OCI-M2 (cell line): Measurements from ENCODE around the gene EIF1B.

Experiments
- DNase-seq: peaks from one replicate; lab custom pipeline; 2025; ENCODE audit not compliant: unreplicated experiment; lab: John Stamatoyannopoulos, UW

EIF1B gene

GRCh38 chr3:40340541-40341170 is 31.1 kb downstream of the EIF1B start:
- DNase-seq = no peak

GRCh38 chr3:40341671-40342070 is 32.2 kb downstream of the EIF1B start:
- DNase-seq = no peak

GRCh38 chr3:40350529-40350928 is 41.0 kb downstream of the EIF1B start:
- DNase-seq = no peak

DNA sequence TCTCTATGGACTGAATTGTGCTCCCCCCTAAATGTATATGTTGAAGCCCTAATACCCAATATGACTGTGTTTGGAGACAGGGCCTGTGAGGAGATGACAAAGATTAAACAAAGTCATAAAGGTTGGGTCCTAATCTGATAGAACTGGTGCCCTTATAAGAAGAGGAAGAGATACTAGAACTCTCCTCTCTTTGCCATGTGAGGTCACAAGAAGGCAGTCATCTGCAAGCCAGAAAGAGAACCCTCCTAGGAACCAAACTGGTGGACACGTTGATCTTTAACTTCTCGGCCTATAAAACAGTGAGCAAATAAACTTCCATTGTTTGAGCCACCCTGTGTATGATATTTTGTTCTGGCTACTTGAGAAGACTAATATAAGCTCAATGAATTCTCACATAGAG is 45.9 kb downstream of the EIF1B start:
- no peak for DNase-seq

DNA sequence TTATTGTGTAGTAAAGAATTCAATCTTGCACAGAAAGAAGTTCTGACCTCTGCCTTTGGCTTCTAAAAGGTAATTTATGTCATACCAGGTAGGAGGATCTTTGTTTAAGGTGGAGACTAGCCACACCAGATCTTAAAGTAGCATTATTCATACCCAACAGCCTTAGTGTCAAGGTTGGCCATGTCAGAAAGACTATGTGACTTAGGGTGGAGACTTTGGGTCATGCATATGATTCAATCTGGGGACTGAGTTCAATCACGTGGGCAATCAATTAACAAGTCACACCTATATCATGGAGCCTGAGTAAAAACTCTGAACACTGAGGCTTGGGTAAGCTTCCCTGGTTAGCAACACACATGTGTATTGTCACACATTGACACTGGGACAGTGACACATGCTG is 48.9 kb downstream of the EIF1B start:
- DNase-seq = no peak
